Measurements from ENCODE around the gene GNE. TPM values are rescaled to one million over a fixed set of nuclear protein-coding genes. Genes with fewer than 3 reads are reported as not detected.

Gene GNE
- total and polyA plus RNA-seq, 4 donors: 5.1 to 18.4 (median 13.7) TPM

GRCh38 chr9:36268007-36268427 lies 9.8 kb upstream of the GNE start:
- Histone ChIP-seq H3K4me3 (no peak overlapping the region), H3K27me3 (ENCODE audit: control insufficient read depth in 3 of 3, insufficient read depth in 3 of 3, low read length in 2 of 3) (no peaks in the 10 kb centered on the region), H3K4me1 (ENCODE audit: control insufficient read depth in 5 of 5, insufficient read depth in 5 of 5, low read length in 5 of 5) (no peaks in the 10 kb centered on the region), H3K27ac (ENCODE audit: low read depth in 1 of 2, low read length in 1 of 2) (no peak overlapping the region), H3K9me3 (ENCODE audit: control insufficient read depth in 4 of 4, insufficient read depth in 3 of 4, low read length in 3 of 4) (no peaks in the 10 kb centered on the region), H3K36me3 (ENCODE audit: control insufficient read depth in 4 of 4, insufficient read depth in 4 of 4, low read length in 4 of 4) (no peaks in the 10 kb centered on the region), H3K9ac (ENCODE audit: insufficient read depth in 1 of 2, low read length in 2 of 2) (no peak overlapping the region)
- ATAC-seq (ENCODE audit: insufficient read depth, low FRiP score) (no peak), DNase-seq (no peak)
- 61 to 66% methylated on average over 3 of the region's 3 CpGs for WGBS, 2 donors
- no peak for TF ChIP-seq CTCF (IDR thresholded peaks at IDR 0.05; ENCODE audit: control extremely low read depth, extremely low read depth)

GRCh38 chr9:36264896-36265295 lies 6.6 kb upstream of the GNE start:
- H3K4me3 ChIP-seq: no peak overlapping the region
- H3K27ac ChIP-seq (ENCODE audit: low read depth in 1 of 2, low read length in 1 of 2): no peak overlapping the region
- 98% methylated on average over 22 of the region's 22 CpGs for WGBS, 2 donors
- no peak overlapping the region for H3K9ac ChIP-seq (ENCODE audit: insufficient read depth in 1 of 2, low read length in 2 of 2)
- no peak for TF ChIP-seq CTCF (IDR thresholded peaks at IDR 0.05; ENCODE audit: control extremely low read depth, extremely low read depth)
- H3K9me3 ChIP-seq (ENCODE audit: control insufficient read depth in 4 of 4, insufficient read depth in 3 of 4, low read length in 3 of 4): no peaks in the 10 kb centered on the region
- H3K27me3 ChIP-seq (ENCODE audit: control insufficient read depth in 3 of 3, insufficient read depth in 3 of 3, low read length in 2 of 3): no peaks in the 10 kb centered on the region
- H3K36me3 ChIP-seq (ENCODE audit: control insufficient read depth in 4 of 4, insufficient read depth in 4 of 4, low read length in 4 of 4): no peaks in the 10 kb centered on the region
- ATAC-seq (ENCODE audit: insufficient read depth, low FRiP score): no peak
- no peak for DNase-seq
- no peaks in the 10 kb centered on the region for H3K4me1 ChIP-seq (ENCODE audit: control insufficient read depth in 5 of 5, insufficient read depth in 5 of 5, low read length in 5 of 5)

- TF ChIP-seq CTCF (IDR thresholded peaks at IDR 0.05; ENCODE audit: control extremely low read depth, extremely low read depth): no peak
- no peaks in the 10 kb centered on the region for H3K27me3 ChIP-seq (ENCODE audit: control insufficient read depth in 3 of 3, insufficient read depth in 3 of 3, low read length in 2 of 3)
- 88 to 93% methylated on average over 2 of the region's 2 CpGs for WGBS, 2 donors
- H3K9me3 ChIP-seq (ENCODE audit: control insufficient read depth in 4 of 4, insufficient read depth in 3 of 4, low read length in 3 of 4): no peaks in the 10 kb centered on the region
- ATAC-seq (ENCODE audit: insufficient read depth, low FRiP score) (no peak), DNase-seq (no peak)
- no peak overlapping the region for H3K27ac ChIP-seq (ENCODE audit: low read depth in 1 of 2, low read length in 1 of 2)
- H3K36me3 ChIP-seq (ENCODE audit: control insufficient read depth in 4 of 4, insufficient read depth in 4 of 4, low read length in 4 of 4): no peaks in the 10 kb centered on the region
- H3K4me1 ChIP-seq (ENCODE audit: control insufficient read depth in 5 of 5, insufficient read depth in 5 of 5, low read length in 5 of 5): peaks cover 0 to 6% (median 0%) of the 10 kb centered on the region in 5 donors
- H3K4me3 ChIP-seq: no peak overlapping the region
- H3K9ac ChIP-seq (ENCODE audit: insufficient read depth in 1 of 2, low read length in 2 of 2): no peak overlapping the region
Observed at GRCh38 chr9:36263683-36264082, 5.4 kb upstream of the GNE start.

- DNase-seq (no peak), ATAC-seq (ENCODE audit: insufficient read depth, low FRiP score) (no peak)
- TF ChIP-seq CTCF (IDR thresholded peaks at IDR 0.05; ENCODE audit: control extremely low read depth, extremely low read depth): no peak
- H3K4me1 ChIP-seq (ENCODE audit: control insufficient read depth in 5 of 5, insufficient read depth in 5 of 5, low read length in 5 of 5): peaks cover 0 to 7% (median 0%) of the 10 kb centered on the region in 5 donors
- H3K27ac ChIP-seq (ENCODE audit: low read depth in 1 of 2, low read length in 1 of 2): peak overlapping the region; percentile 90 to 97
- peak overlapping the region; percentile 90 for H3K4me3 ChIP-seq
- 41 to 48% methylated on average over 7 of the region's 7 CpGs for WGBS, 2 donors
- H3K27me3 ChIP-seq (ENCODE audit: control insufficient read depth in 3 of 3, insufficient read depth in 3 of 3, low read length in 2 of 3): no peaks in the 10 kb centered on the region
- H3K9me3 ChIP-seq (ENCODE audit: control insufficient read depth in 4 of 4, insufficient read depth in 3 of 4, low read length in 3 of 4): no peaks in the 10 kb centered on the region
- H3K9ac ChIP-seq (ENCODE audit: insufficient read depth in 1 of 2, low read length in 2 of 2): peak overlapping the region; percentile 74 to 88
- peaks cover 0 to 4% (median 0%) of the 10 kb centered on the region in 4 donors for H3K36me3 ChIP-seq (ENCODE audit: control insufficient read depth in 4 of 4, insufficient read depth in 4 of 4, low read length in 4 of 4)
Observed at GRCh38 chr9:36258996-36259533, 817 bp upstream of the GNE start.
